HL-60/S4 treated with retinoic acid at 250 ng/mL for 4 days and 3 days (cell line): ENCODE results near the gene ADORA1.

Experiments
- in situ Hi-C: fragments of 300-500 bp; cut with MboI; formaldehyde crosslinking; loops from 2 replicates; pipeline ENCODE4 v1.7.0; 2022; ENCODE audit warnings: low sequenced_read_pairs

The ADORA1 gene

DNA sequence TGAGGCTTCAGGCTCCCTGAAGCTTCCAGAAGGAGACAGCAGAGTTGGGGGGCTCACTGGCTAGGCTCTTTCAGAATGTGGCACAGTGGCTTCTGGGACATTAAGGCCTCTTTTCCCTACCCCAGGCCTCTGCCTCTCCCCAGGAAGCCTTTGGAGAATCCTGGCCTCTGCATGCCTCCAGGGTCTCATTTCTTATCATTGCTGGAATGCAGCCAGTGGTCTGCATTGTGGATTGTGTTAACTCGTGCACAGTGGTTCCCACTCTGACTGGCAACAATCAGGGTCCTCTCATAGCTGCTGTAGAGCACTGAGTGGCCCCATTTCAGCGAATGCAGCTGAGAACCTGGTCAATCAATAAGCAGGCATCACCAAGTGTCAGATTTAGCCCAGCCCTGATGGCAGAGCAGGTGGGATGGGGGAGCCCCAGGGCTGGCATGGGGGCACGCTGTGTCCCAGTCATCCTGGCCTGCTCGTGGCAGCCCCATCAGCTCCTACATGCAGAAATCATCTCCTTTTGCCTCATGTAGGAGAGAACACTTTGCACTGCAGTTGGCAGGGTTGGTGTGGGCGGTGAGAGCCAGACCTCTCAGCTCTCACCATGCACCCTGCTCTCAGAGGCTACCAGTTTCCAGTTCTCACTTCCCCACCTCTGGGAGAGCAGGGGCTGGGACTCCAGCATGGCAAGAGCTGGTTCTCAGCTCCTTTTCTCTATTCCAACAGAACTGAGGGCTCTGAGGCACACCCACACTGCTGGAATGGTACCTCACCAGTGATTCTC lies 13.4 kb downstream of the ADORA1 start:
- in situ Hi-C loops: no loop called here

DNA sequence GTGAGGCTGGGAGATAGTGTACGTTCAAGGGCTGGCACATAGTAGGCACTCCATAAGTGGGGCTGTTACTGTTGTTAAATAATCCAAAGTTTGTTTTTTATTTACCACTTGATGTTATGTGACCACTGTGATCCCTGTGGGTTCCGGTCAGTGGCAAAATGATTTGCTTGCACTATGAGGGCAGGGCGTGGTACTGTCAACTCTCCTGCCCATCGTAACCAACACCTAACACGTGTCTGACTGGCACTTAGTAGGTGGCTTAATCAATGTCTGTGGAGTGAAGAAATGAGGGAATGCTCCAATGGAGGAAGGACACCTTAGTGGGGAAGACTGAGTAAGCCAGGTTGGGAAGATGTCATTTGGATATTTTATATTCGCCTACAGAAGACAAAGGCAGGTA lies 14.6 kb downstream of the ADORA1 start:
- in situ Hi-C loops: no loop called here

DNA sequence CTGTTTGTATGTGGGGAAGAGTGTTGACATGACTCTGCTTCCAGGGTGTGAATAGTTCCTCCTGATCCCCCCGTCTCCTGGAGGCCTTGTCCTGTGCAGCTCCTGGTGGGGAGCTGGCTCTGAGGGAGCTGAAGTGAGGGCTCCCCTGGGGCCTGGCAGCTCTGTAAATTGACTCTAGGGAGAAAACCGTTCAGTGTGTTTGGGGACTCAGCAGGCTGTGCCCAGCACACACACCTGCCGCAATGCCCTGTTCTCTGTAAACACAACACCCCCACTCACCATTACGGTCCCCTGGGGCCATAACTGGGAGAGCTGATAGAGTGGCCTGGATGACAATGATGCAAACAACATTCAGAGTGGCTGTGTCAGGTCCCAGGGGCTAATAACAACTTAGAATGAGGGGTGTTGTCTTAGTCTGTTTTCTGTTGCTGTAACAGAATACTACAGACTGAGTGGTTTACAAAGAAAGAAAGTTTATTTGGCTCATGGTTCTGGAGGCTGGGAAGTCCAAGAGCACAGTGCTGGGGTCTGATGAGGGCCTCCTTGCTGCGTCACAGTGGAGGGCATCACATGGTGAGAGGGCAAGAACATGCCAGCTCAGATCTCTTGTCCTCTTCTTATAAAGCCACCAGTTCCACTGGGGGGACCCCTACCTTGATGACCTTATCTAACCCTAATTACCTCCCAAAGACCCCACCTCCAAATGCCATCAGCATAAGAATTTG lies 15.3 kb downstream of the ADORA1 start:
- in situ Hi-C loops: no loop called here

DNA sequence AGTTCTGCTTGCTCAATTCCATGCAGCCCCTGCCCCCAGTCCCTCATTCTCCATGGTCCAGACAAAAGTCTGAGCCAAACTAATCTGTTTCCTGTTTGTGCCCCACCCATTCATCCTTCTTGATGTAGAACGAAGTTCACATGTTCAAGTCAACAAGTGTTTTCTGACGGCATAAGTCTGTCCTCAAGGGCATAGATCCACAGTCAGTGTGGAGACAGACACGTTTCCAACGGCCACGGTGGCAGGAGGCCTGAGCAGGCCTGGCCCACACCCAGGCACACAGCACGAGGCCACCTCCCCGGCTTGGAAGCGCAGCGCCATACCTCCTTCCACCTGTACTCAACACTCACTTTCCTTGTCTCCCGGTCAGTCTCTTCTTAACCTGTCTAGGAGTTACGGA lies 16.1 kb downstream of the ADORA1 start:
- in situ Hi-C loops: no loop called here

DNA sequence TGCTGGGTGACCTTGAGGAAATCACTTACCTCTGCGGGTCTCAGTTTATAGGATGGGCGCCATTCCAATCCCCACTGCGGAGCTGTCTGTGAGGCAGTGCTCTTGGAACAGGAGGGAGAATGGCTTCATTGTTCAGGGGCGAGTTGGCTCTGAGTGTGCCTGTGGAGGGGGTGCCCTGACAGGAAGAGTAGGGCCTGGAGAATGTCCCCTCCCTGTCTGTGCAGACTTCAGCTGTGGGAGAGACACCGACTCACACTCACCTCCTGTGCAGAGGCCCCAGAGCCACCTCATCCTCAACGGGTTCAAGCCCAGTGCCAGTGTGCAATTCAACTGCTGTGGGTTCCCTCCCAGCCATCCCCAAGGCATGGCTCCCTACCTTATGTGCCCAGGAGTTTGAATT lies 17.1 kb downstream of the ADORA1 start:
- in situ Hi-C loops: no loop called here

DNA sequence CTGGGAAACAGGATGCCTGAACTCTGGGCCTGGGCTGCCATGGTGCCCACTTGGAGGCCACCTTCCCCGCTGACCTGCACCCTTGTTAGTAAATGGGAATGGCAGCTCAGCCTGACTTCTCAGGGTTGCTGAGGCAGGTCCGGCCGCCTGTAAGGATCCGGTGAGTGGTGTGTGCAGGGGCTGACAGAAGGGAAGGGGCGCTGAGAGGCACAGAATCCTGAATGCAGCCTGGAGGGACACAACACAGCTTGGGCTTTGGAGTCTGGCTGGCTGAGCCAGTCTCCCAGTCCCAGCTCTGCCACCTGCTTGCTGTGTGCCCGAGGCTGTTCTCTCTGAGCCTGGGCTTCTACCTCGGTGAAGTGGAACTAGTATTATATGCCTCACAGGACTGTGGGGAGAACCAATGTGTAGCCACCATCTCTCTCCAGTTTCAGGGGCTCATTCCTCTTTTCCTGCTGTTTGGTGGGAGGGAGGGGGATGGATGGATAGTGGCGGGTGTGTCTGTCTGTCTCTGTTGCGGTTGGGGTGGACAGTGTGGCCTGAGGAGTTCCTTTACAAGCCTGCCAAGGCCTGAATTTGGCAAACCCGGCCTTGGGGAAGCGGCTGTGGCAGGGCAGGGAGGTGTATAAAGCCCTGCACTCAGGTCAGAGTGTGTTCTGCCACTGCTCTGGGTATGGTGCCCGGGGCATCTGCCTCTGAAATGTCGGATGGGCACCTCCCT lies 18.0 kb downstream of the ADORA1 start:
- in situ Hi-C loops: no loop called here

DNA sequence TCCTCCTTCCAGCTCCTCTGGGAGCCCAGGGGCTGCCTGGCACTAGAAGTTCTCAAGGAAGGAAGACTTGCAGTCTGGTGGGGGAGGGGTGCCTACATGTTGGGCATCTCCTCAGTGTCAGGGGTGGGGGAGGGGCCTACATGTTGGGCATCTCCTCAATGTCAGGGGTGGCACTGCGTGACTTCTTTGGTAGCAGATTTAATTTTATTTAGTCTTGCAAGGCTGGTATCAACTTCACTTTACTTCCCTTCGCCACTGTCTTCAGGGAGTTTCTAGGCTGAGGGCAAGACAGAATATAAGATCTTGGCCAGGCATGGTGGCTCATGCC lies 18.5 kb downstream of the ADORA1 start:
- in situ Hi-C loops: no loop called here

DNA sequence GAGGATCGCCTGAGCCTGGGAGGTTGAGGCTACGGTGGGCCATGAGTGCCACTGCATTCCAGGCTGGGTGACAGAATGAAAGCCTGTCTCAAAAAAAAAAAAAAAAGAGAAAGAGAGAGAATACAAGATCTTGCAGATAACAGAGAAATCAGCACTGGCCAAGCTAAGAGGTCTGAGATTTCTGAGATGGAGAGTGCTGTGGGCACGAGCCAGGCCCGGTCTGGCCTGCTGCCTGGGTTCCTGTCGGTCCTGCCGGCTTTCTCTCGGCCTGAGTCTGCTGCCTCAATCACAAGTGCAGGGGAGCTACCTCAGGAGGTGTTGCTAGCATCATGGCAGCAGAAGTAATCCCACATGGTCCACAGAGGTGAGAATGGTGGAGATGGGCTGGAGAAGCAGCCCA lies 19.0 kb downstream of the ADORA1 start:
- in situ Hi-C loops: no loop called here

DNA sequence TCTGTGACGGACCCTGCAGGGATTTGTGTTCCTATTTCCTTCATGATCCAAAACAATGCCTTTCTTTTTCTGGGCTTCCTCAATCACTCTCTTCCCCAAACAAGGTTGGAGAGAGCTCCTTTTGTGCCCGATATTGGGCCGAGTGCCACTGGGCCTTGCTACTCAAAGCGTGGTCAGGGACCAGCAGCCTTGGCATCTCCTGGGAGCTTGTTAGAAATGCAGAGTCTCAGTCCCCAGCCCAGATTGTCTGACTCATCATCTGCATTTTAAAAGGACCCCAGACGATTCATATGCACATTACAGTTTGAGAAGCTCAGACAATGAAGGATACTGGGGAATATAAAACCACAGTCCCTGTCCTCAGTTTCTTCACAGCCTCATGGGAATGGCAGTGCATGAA lies 19.9 kb downstream of the ADORA1 start:
- in situ Hi-C loops: no loop called here

DNA sequence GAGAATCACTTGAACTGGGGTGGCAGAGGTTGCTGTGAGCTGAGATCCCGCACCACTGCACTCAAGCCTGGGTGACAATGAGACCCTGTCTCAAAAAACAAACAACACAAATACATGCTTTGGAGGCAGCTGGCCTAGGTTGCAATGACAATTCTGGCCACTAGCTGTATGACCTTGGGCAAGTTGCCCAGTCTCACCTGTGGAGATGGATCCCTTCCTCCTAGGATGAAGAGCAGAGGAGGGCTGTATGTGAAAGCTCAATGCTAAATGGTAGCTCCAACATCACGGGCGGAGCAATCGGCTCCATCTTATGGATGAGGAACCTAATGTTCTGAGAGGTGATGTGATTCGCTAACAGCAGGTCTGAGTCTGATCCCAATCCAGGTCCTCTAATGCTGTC lies 20.6 kb downstream of the ADORA1 start:
- in situ Hi-C loops: no loop called here

DNA sequence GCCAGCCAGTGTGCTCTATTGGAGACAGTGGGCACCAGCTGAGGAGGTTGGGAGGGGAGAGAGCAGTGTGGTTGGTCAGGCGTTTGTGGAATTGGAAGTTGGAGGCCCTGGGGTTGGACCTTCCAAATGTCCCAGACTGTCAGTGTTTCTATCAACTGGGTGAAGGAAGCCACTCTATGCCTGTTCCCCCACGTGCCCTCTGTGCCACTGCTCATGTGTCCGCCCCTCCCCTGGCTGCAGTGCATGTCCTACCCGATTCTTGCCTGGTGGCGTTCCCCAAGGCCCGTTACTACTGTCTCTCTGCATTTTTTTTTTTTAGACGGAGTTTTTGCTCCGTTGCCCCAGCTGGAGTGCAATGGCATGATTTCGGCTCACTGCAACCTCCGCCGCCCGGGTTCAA lies 21.1 kb downstream of the ADORA1 start:
- in situ Hi-C loops: no loop called here

DNA sequence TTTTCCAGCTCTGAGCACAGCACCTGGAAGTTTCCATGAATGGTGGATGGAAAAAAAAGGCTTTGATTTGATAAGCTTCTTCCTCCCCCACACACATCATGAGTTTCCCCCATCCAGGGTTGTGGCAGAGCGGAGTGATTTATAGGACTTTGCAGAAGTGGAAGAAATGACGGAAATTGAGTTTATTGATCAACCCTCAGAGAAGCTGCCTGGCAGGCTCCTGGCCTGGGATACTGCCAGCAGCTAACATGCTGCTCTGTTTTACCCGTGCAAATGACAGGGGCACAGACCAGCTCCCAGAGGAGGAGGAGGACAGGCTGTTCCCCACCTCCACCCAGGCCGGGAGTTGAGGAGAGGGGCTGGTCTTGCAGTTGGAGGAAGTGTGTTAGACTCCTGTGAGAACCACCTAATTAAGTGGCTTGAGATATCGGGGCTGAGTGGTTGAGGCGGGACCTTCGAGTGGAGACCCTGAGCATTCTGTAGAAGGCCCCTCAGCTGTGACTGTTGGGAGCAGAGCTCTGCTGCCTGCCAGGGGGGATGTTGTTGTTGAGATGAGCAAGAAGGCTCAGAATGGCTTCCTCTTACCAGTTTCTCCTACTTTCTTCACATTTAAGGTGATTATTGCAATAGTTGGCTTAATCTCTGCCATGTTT lies 21.8 kb downstream of the ADORA1 start:
- in situ Hi-C loops: no loop called here

DNA sequence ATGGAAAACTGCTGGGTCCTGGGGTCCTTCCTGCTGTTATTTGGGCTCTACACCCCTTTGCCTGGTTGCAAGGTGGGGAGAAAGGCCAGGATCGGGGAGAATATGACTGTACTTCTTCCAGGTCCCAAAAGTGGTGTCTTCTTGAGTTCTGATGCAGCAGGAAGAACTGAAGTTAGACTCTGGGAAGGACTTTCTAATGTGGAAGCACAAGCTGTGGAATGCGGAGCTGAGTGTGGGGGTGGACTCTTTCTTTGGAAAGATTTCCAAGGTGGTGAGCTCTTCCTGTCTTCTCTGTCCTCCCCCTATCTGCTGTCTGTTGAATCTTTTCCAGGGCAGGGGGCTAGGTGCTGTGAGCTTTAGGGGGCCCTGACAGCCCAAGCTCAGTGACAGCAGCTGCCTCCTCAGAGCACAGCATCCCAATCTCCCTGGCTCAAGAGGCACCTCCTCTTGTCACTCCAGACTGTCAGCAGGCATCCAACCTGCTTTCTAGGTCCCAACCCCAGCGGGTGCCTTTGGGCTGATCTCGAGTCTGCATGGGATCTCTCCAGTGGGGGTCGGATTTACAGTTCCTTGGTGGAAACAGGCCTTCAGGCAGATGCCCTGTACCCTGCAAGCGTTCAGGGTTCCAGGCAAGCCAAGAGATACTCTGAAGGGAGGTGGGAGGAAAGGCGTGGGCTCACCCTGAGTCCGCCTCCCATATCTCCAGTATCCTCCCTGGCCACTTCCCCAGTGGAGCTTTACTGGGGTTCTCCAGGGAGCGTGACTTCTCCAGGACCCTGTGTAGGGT lies 23.2 kb downstream of the ADORA1 start:
- in situ Hi-C loops: no loop called here

DNA sequence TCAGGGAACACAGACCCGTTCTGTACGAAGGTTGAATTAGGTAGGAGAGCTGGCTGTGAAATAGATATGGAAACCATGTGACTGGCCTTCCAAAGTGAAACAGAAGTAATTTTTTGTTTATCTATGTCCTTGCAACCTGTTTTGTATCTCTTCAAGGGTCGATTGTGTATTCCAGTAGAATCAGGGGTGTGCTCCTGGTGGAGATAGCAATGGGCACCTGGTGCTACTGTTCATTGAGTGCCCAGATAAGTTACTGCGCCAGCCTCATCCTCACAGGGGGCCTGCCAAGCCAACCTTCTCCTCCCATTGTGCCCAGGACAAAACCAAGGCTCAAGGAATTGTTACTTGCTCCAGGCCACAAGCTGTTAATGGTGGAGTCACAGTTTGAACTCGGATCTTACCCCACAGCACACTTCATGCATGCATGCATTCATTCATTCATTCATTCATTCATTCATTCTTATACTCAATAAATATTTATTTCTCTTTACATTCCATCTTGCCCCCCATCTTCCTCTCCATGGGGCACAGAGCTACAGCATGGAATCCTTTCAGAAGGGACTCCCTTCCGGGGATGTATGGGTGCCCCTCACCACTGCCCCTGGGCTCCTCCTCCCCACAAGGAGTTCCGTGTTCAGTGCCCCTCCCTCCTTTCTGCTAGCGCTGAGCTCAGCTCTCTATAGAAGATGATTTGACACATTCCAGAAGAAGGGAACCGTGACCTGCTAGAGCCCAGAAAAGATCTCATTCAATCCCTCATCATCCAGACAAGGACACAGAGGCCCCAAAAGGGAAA lies 24.0 kb downstream of the ADORA1 start:
- in situ Hi-C loops: no loop called here

DNA sequence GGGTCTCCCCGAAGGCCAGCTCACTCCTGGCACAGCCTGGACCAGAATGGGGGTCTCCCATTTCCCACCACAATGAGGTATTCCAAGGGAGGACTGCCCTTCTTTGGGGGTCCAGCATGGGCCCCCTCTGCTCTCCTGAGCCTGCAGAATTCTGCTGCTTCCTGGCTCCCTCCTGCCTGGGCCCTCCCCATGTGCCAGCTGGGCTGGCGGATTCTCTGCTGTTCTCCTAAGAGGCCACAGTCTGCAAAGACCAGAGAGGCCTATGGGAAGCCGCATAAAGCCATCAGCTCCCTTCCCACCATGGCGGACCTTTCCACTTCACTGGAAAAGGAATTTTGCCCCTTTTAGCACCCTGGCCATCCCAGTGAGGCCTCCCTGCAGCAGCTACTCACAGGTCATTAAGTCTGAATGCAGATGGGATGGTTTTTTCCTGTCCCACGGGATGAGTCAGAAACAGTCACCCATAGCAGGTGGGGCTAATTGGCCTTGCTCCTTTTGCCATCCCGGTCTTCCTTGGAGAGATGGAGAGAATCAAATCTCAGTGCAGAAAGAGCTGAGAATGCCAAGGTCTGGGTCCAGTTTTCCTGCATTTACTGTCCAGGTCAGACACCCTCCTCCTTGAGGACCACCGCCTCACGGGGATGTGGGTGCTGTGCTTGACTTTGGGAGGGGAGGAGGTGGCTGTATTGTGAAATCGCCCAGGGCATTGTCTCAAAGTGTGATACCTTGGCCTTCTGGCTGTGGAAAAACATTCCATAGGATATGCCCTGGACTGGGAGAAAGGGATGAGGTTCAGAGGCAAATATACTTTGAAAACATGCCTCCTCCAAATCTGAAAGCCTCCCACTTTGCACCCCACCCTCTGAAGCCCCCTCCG lies 24.9 kb downstream of the ADORA1 start:
- in situ Hi-C loops: no loop called here

DNA sequence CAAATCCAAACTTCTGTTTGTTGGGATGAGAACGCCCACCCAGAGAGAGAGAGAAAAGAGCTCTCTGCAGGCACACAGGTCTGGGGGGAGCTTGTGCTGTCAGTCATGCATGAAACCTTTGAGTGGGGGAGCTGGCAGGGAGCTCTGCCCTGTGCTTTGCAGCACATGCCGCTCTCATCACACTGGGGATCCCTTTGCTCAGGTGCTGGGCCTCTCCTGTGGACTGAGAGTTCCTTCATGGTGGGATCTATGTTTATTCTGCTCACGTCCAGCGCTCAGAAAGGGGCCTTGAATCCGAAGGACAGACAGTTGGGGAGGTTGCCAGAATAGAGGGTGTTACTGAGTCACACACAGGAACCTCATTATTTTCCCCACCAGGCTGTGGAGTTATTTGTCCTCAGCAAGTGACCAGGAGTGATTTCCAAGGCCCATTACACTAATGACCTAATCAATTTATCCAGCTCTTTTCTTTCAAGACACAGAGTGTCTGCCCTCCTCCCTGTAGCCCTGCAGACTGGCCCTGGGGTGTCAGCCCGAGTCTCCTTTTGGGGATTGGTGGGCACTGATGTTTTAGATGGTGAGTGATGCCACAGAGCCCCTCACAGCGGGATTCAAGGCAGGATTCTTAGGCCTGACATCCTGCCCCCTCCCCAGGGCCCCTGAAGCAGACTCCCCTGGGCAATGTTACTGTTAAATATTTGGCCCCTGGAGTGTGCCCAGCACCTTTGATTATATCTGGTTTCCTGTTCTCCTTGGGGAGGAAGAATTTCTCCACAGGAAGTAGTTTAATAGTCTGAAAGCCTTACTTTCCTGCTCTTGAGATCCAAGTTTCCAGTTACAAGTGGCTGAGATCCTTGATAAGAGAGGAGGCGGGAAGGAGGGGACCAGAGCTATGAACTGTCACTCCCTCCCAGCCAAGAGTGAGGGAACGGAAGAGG lies 25.8 kb downstream of the ADORA1 start:
- in situ Hi-C loops: no loop called here

DNA sequence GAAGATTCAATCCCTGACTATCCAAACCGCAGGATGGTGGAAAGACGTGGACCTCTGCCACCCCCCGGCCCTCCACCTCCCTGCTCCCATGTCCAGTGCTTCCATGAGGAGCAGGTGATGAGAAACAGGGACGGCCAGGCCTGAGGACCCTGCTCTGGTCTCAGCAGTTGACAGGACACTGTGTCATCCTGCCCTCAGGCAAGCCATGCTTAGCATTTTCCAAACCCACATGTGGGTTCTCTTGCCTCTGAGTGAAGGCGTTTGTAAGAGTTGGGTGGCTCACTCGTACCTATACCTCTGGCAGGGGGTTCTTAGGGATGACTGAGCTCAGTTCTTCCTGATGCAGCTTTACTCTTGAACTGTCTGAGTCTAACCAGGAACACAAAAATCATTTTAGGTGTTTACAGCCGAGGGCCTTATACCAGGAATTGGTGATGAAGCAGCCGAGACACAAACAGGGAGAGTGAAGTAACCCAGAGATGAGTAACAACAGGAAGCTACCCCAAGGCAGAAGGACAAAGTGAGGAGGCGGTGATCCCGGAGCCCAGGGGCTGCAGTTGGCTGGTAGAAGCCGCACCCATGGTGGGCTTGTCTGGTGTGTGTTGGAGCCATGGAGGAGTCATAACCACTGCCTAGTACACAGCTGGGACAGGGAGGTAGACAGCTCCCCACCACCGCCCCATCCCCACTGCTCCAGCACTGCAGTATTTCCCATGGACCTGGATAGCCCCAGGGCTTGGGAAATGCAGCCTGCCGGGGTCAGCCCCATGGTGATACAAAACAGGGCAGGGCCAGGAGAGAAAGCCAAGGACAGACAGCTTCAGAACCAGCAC lies 26.7 kb downstream of the ADORA1 start:
- in situ Hi-C loops: no loop called here
